Adipocyte (in vitro differentiated cells): ENCODE measurements around the gene ZNF101.
A peak's percentile ranks its signal among the peaks of the same experiment; 100 is the strongest.

Source experiments
- DNase-seq: peaks from one replicate; pipeline ENCODE4 v3.0.0-alpha.2; 2015; ENCODE audit warnings: low read depth
- H3K27me3 ChIP-seq: replicated peaks from 2 replicates; pipeline ENCODE4 v1.7.0; 2013; ENCODE audit warnings: mild to moderate bottlenecking, low read length, moderate library complexity; ENCODE audit not compliant: control insufficient read depth, insufficient read depth
- H3K36me3 ChIP-seq: 2 replicates; pipeline ENCODE4 v1.7.0; 2013; ENCODE audit warnings: low read length, mild to moderate bottlenecking, moderate library complexity; ENCODE audit not compliant: control insufficient read depth, insufficient read depth, severe bottlenecking
- H3K4me1 ChIP-seq: 2 replicates; pipeline ENCODE4 v1.7.0; 2013; ENCODE audit warnings: mild to moderate bottlenecking, low read length, moderate library complexity; ENCODE audit not compliant: control insufficient read depth, insufficient read depth
- H3K4me3 ChIP-seq: 2 replicates; pipeline ENCODE4 v1.7.0; 2013; ENCODE audit warnings: mild to moderate bottlenecking, low read length, moderate library complexity
- H3K9ac ChIP-seq: 2 replicates; pipeline ENCODE4 v1.7.0; 2013; ENCODE audit warnings: mild to moderate bottlenecking, low read length, moderate library complexity
- H3K9me3 ChIP-seq: 2 replicates; pipeline ENCODE4 v1.7.0; 2013; ENCODE audit warnings: mild to moderate bottlenecking, low read length, moderate library complexity; ENCODE audit not compliant: control insufficient read depth

ZNF101 gene

DNA sequence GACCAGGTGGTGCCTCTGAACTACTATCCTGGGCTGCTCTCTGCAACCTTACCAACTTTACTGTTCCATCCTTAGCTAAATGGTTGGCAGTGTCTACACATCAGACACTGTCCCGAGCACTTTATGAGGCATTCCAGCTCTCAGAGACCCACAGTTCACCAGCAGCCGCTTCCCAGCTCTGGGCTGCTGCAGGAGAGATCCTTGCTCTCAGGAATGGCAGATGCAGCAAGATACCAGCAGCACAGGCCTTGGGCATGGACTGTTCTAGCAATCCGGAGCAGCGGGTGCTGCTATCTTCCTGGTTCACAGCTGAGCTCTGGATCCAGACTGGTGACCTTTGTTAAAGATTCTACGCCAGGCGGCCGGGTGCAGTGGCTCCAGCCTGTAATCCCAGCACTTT, 37.3 kb upstream of the ZNF101 start:
- Histone ChIP-seq H3K9me3 (no peaks in the 10 kb centered on the region), H3K9ac (no peak overlapping the region), H3K4me3 (no peak overlapping the region), H3K4me1 (no peaks in the 10 kb centered on the region), H3K36me3 (peaks cover 29% of the 10 kb centered on the region), H3K27me3 (no peaks in the 10 kb centered on the region)
- DNase-seq = no peak

DNA sequence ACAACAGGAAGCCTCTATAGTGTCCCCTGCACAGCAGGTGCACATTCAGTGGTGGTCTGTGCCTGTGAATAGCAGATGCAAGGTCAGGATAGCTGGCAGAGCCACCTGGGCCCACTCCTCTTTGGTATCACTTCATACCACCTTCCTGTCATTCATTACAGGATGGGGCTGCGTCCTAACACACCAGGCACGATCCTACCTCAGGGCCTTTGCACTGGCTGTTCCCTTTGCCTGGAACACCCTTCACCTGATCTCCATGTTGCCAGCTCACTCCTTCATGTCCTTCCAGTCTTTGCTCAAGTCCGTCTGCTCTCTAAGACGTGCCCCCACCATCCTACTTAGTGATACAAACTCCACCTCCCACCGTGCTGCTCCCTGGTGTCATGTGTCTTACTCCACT, 36.0 kb upstream of the ZNF101 start:
- no peaks in the 10 kb centered on the region for H3K9me3 ChIP-seq

DNA sequence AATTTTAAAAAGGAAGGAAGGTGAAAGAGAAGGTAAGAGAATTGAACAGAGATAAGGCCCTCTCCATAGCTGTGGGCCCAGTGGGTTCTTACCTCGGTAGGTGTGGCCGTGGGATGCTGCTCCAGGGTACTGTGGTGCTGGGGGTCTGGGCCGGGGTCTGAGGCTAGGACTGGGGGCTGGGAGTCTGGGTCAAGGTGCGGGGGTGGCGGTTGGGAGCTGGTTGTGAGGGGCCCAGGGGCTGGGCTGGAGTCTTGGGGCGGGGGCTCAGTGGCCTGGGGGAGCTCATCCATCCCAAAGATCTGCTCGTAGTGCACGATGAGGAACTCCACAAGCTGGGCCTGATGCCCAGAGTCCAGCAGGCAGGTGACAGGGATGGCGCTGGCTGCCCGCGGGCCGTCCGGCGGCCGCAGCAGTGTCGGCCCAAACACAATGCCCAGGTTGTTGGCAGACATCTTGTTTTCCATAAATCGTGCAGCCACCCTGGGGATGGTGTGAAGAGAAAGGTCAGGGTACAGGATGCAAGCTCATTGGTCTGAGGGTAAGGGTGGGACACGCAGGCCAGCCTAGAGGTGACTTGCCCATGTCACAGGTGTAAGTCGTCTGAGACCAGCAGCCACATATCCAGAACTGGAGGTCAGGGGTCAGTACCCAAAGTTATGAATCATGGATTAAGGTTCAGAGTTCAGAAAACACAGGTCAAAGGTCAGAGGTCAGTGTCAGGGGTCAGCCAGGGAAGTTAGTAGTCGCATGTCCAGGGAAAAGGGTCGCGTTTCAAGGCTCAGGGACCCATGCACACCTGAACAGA, 34.7 kb upstream of the ZNF101 start:
- Histone ChIP-seq H3K4me3 (no peak overlapping the region), H3K4me1 (no peaks in the 10 kb centered on the region), H3K9ac (no peak overlapping the region), H3K27me3 (no peaks in the 10 kb centered on the region), H3K9me3 (no peaks in the 10 kb centered on the region), H3K36me3 (peaks cover 34% of the 10 kb centered on the region)
- no peak for DNase-seq

More for the DNA sequence above, 36.0 kb upstream of the ZNF101 start:
- H3K4me1 ChIP-seq = no peaks in the 10 kb centered on the region
- no peak for DNase-seq
- H3K27me3 ChIP-seq = no peaks in the 10 kb centered on the region
- no peak overlapping the region for H3K4me3 ChIP-seq
- peaks cover 34% of the 10 kb centered on the region for H3K36me3 ChIP-seq
- H3K9ac ChIP-seq = no peak overlapping the region

DNA sequence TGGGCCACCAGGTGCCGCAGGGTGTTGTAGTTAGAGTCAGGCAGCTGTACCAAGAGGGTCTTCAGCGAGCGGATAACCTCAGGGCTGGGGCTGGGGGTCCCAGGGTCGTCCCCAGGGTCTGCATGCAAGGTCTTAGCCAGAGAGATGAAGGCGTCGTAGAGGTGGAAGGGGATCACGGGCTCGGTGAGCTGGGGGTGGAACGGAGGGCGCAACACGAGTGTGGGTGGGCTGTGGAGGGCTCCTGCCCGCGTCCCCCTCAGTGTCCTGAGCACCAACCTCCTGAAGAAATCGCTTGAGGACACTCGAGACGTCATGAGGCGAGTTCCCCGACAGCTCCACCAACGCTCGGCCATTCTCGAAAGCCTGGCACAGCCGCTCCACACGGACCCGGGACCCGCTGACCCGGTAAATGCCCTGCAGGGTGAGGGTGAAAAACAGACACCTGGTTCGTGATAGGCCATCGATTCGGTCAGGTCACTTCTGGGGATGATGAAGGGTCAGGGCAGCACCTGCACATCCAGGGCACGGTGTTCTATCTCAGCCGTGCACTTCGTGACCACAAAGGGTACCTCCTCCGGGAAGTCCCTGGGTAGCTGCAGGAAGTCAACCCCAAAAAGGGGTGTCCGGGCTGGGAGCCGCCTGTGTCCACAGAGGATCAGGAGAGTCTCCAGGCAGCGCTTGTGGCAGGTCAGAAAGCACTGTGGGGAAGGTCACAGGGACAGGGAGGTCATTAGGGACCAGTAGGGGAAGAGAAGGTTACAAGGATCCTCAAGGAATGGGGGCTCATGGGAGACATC, 33.9 kb upstream of the ZNF101 start:
- Histone ChIP-seq H3K9ac (no peak overlapping the region), H3K4me1 (no peaks in the 10 kb centered on the region), H3K36me3 (peaks cover 34% of the 10 kb centered on the region), H3K9me3 (no peaks in the 10 kb centered on the region), H3K27me3 (no peaks in the 10 kb centered on the region), H3K4me3 (no peak overlapping the region)
- no peak for DNase-seq

DNA sequence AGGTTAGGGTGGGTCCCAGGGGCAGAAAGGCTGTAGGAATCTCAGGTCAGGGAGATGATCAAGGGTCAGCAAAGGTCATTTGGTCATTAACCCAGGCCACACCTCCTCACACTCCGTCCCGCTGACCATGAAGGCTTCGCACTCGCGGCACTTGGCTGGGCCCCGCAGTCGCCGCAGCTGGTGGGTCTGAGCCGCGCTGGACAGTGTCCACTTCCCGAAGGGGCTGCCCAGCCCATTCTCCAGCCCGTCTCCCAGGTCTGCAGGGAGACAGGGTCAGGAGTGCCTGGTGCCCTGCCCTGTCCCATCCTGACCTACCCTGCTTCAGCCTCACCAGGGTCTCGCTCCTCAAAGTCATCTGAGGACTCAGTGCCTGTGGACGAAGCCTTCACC, 33.3 kb upstream of the ZNF101 start:
- Histone ChIP-seq H3K4me3 (no peak overlapping the region), H3K27me3 (no peaks in the 10 kb centered on the region), H3K36me3 (peaks cover 39% of the 10 kb centered on the region), H3K4me1 (no peaks in the 10 kb centered on the region), H3K9me3 (no peaks in the 10 kb centered on the region), H3K9ac (no peak overlapping the region)
- DNase-seq = no peak

DNA sequence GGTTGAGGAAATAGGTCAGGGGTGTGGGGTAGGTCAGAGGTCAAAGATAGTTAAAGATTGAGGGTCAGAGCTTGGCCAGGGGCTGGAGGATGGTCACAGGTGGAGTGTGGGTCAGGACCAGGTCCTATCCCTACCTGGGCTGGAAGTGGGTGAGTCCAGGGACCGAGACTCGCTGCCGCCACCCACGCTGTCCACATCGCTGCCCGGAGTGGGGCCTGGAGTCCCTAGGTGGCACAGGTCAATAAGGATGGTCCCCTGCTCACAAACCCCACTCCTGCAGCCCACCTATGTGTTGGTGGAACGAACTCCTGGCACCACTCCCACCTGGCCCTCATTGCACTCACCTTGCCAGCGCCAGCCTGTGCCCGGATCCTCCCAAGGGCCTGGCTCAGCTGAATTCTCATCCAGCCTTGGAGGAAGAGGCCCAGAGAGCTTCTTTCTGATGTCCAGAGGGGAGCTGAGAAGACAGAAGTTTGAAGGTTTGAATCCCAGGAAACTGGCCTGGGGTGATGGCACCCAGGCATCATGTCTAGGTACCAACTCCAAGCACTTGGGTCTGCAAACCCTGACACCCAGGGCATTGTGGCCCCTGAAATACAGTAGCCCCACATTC, 32.0 kb upstream of the ZNF101 start:
- no peak for DNase-seq
- peaks cover 39% of the 10 kb centered on the region for H3K36me3 ChIP-seq
- no peaks in the 10 kb centered on the region for H3K9me3 ChIP-seq
- H3K4me3 ChIP-seq = no peak overlapping the region
- H3K4me1 ChIP-seq = no peaks in the 10 kb centered on the region
- no peak overlapping the region for H3K9ac ChIP-seq
- H3K27me3 ChIP-seq = no peaks in the 10 kb centered on the region

DNA sequence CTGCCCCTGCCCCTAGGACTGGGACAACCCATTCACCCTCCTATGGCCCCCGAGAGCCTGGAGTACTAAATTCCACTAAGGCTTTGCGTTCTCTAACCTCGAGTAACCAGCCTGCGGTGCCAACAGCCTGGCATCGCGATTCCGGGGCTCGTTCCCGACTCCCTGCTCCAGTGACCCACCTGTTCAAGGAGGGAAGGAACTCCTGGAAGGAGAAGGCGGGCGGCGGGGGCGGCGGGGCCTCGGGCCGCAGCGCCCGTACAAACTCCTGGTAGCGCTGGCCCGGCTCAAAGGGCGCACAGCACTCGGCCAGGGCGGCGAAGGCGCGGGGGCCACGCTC, 31.5 kb upstream of the ZNF101 start:
- Histone ChIP-seq H3K36me3 (peaks cover 39% of the 10 kb centered on the region), H3K4me3 (no peak overlapping the region), H3K27me3 (no peaks in the 10 kb centered on the region), H3K9me3 (no peaks in the 10 kb centered on the region), H3K9ac (no peak overlapping the region), H3K4me1 (peaks cover under 1% of the 10 kb centered on the region)
- no peak for DNase-seq

DNA sequence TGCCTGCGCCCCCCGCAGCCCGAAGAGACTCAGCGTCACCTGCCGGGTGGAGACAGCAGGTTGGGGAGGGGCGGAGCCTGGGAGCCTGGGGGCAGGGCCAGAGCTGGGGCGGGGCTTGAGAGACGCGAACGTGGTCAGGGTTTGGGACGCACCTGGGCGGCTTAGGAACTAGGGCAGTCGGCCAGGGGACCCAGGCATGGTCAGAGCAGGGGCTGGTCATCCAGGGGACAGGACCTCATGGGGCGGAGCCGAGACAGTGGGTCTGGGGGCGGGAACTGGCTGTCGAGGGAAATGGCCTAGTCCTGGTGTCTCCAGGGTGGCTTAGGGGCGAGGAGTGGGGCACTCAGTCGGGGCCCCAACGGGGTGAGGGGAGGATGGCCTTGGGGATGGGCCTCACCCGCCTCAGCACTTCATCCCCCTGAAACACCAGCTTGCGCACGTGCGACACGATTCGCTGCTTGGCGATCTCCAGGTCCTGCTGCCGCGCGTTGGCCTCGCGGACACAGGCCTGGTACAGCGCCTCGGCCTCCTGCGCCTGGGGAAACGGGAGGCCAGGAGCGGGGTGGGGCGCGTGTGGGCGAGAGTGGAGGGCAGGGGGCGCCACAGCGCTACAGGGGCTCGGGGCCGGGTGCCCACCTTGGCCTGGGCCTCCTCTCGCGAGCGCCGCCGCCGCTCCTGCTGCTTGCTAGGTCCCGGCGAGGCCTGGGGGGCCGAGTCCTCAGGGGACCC, 31.0 kb upstream of the ZNF101 start:
- peaks cover 5% of the 10 kb centered on the region for H3K4me1 ChIP-seq
- no peak for DNase-seq
- no peaks in the 10 kb centered on the region for H3K9me3 ChIP-seq
- no peaks in the 10 kb centered on the region for H3K27me3 ChIP-seq
- H3K36me3 ChIP-seq = peaks cover 39% of the 10 kb centered on the region
- H3K9ac ChIP-seq = no peak overlapping the region
- H3K4me3 ChIP-seq = no peak overlapping the region

DNA sequence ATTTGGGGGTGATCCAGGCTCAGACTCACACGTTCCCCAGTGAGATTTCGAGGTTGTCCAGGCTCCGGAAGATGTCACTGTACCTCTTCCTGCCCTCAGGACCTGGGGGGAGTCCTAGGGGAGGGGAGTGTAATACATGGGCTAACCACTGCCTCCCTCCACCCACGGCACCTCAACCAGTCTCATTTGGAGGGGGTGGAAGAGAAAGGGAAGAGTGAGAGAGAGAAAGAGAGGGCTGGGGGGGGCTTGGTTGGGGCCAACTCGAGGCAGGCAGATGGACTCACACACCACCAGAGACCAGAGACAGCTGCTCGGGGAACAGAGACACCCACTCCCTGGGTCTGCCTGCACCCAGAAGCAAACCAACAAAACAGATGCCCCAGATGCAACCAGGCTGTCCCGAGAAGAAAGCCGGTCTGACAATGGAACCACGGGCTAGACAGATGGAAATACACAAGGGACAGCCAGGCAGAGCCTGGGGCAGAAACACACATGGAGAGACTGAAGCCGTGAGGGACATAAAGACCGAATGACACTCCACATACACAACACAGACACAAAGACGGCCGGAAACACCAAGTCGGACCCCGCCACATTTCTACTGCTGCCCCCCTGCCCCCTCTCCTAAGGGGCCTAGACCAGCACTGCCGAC, 26.0 kb upstream of the ZNF101 start:
- DNase-seq = peak; percentile 47

DNA sequence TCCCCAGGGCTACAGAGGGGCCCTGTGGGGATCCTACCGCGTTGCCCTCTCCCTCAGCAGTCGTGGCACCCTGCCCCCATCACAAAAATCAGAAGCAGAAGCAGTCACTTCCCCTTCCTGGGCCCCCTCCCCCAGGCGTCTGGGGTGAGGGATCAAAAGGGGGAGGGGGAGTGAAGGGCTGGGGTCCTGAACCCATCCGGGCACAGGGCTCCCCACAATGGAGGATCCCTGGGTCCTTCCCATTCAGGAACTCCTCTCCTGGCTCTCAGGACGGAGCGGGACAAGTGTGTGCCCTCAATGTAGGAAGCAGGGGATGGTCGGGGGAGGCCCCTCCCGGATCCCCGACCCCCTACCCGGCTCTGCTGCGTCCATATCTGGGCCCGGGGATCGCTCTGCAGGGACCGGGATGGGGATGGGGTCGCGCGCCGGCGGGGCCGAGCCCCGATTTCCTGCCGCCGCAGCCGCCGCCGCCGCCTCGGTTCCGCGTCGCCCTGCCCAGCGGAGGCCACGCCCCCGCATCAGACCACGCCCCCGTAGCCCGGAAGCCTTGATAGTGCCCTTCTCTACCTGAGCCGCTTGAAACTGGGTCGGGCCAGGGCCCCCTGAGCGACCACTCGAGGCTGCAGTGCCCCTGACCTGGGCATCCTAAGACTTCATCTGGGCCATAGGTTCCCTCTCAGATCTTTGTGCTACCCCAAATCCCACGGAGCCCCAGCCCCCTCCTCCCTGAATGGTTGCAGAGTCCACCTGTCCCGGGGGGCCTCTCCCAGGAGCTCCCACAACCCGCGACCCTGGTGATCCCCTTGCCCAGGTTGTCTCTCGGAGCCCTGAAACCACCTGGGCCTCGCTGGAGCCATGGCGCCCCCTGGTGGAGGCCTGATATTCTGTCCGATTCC, 25.2 kb upstream of the ZNF101 start, which contains the start of gene GMIP:
TSS of gene GMIP (minus strand) at position 500 of the 896 bp plus-strand sequence. CDS start at position 372, 128 bp downstream.
- H3K36me3 ChIP-seq = peaks cover 43% of the 10 kb centered on the region

More for the DNA sequence above, 26.0 kb upstream of the ZNF101 start:
- Histone ChIP-seq H3K27me3 (no peaks in the 10 kb centered on the region), H3K9ac (peak overlapping the region; percentile 89), H3K36me3 (peaks cover 40% of the 10 kb centered on the region), H3K9me3 (no peaks in the 10 kb centered on the region), H3K4me3 (peak overlapping the region; percentile 92), H3K4me1 (peaks cover 5% of the 10 kb centered on the region)

More for the DNA sequence above, 25.2 kb upstream of the ZNF101 start, which contains the start of gene GMIP:
- peak; percentile 81 for DNase-seq
- Histone ChIP-seq H3K4me3 (peak within 1 kb of the TSS; percentile 92), H3K4me1 (peaks cover 5% of the 10 kb centered on the region), H3K9me3 (no peaks in the 10 kb centered on the region), H3K27me3 (no peaks in the 10 kb centered on the region), H3K9ac (peak within 1 kb of the TSS; percentile 89)
